ENCODE data around the gene SNAPC4. TPM values are rescaled to one million over a fixed set of nuclear protein-coding genes. Genes with fewer than 3 reads are reported as not detected.

SNAPC4 gene
- total and polyA plus RNA-seq, 9 of the 15 experiments (the other 6 are each of a cell fraction or from before 2014, with no cell fraction given), result 0.21 to 21.8 (median 8.8) TPM

DNA sequence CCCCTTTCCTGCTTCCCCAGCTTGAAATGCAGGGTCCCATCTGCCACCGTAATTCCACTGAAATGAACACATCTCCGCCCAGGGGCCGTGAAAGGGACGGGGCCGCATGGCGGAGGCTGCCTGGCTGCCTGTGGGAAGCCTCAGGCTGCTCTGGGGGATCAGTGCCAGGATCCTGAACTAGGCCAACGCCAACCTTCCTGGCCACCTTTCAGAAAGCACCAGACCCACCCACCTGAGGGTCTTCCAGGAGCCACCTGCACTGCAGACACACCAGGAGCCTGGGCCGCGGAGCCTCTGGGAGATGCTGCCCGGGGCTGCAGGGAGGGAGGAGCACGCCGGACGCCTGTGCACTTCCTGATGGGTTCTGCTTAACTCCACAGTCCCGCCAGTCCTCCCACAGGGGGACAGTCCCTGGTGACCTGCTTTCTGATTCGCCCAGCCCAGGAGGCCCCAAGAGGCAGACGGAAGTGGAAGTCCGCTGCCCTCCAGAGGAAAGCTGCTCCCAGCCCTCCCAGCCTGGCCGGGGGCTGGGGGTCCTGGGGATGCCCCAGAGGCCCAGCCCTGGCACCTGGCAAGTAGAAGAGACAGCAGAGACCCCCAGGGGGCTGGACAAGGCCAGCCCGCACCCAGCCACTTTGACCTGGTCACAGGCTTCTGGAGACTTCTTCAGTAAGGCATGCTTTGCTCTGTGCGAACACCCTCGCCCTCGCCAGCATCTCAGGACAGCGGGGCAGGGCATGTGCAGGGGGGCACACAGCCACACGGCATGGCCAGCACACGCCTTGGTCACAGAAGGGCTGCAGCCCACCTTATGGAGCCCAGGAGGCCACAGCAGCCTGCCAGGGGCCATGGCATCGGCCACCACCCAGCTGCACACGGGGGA is 26.4 kb downstream of the SNAPC4 start, which contains the start of gene CARD9 (continued):
- TF ChIP-seq, protein P1, sequence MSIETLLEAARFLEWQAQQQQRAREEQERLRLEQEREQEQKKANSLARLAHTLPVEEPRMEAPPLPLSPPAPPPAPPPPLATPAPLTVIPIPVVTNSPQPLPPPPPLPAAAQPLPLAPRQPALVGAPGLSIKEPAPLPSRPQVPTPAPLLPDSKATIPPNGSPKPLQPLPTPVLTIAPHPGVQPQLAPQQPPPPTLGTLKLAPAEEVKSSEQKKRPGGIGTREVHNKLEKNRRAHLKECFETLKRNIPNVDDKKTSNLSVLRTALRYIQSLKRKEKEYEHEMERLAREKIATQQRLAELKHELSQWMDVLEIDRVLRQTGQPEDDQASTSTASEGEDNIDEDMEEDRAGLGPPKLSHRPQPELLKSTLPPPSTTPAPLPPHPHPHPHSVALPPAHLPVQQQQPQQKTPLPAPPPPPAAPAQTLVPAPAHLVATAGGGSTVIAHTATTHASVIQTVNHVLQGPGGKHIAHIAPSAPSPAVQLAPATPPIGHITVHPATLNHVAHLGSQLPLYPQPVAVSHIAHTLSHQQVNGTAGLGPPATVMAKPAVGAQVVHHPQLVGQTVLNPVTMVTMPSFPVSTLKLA (conservative IDR thresholded peaks at IDR 0.05), result no peak
- TF ChIP-seq MYC (IDR thresholded peaks at IDR 0.05; ENCODE audit: low read depth, low read length) (peak; percentile 79), MYC (CRISPR knock-in tag; IDR thresholded peaks at IDR 0.05; ENCODE audit: borderline replicate concordance, low read depth) (no peak), GMEB1 (CRISPR knock-in tag; IDR thresholded peaks at IDR 0.05) (0 out of 2 replicates have a peak, but pooled peaks have one; percentile 30), PHF8 (IDR thresholded peaks at IDR 0.05; ENCODE audit: borderline replicate concordance, low read length) (peak; percentile 76), POU5F1 (IDR thresholded peaks at IDR 0.05; ENCODE audit: borderline replicate concordance, low read depth, low read length, partially characterized antibody) (no peak), SUPT5H (IDR thresholded peaks at IDR 0.05) (peak; percentile 81), CREBBP (IDR thresholded peaks at IDR 0.05; ENCODE audit: low read depth, low read length) (no peak), MIER1 (IDR thresholded peaks at IDR 0.05; ENCODE audit: low read depth) (no peak), SP2 (IDR thresholded peaks at IDR 0.05; ENCODE audit: extremely low read depth, low read depth, low read length, poor library complexity, severe bottlenecking) (no peak), ZNF589 (CRISPR knock-in tag; IDR thresholded peaks at IDR 0.05; ENCODE audit: low read depth) (no peak), ZBTB5 (IDR thresholded peaks at IDR 0.05) (no peak), BRD9 (IDR thresholded peaks at IDR 0.05; ENCODE audit: low read depth, partially characterized antibody) (no peak), HDGF (IDR thresholded peaks at IDR 0.05) (no peak), ZNF586 (CRISPR knock-in tag; conservative IDR thresholded peaks at IDR 0.05) (no peak)
- TF ChIP-seq, protein P2, sequence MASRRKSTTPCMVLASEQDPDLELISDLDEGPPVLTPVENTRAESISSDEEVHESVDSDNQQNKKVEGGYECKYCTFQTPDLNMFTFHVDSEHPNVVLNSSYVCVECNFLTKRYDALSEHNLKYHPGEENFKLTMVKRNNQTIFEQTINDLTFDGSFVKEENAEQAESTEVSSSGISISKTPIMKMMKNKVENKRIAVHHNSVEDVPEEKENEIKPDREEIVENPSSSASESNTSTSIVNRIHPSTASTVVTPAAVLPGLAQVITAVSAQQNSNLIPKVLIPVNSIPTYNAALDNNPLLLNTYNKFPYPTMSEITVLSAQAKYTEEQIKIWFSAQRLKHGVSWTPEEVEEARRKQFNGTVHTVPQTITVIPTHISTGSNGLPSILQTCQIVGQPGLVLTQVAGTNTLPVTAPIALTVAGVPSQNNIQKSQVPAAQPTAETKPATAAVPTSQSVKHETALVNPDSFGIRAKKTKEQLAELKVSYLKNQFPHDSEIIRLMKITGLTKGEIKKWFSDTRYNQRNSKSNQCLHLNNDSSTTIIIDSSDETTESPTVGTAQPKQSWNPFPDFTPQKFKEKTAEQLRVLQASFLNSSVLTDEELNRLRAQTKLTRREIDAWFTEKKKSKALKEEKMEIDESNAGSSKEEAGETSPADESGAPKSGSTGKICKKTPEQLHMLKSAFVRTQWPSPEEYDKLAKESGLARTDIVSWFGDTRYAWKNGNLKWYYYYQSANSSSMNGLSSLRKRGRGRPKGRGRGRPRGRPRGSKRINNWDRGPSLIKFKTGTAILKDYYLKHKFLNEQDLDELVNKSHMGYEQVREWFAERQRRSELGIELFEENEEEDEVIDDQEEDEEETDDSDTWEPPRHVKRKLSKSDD (conservative IDR thresholded peaks at IDR 0.05; ENCODE audit: low read length), result no peak
- TF ChIP-seq, protein P3, sequence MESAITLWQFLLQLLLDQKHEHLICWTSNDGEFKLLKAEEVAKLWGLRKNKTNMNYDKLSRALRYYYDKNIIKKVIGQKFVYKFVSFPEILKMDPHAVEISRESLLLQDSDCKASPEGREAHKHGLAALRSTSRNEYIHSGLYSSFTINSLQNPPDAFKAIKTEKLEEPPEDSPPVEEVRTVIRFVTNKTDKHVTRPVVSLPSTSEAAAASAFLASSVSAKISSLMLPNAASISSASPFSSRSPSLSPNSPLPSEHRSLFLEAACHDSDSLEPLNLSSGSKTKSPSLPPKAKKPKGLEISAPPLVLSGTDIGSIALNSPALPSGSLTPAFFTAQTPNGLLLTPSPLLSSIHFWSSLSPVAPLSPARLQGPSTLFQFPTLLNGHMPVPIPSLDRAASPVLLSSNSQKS (CRISPR knock-in tag; IDR thresholded peaks at IDR 0.05), result no peak
